ENCODE measurements around the gene MPZL2. TPM values are rescaled to one million over a fixed set of nuclear protein-coding genes. Genes with fewer than 3 reads are reported as not detected.

Gene MPZL2
- total RNA-seq, 2 donors from 2014 or later: 19.7 to 48.5 TPM

GRCh38 chr11:118274186-118274585 is 10.1 kb upstream of the MPZL2 start:
- ATAC-seq (peak; percentile 67), DNase-seq (no peak)
- Histone ChIP-seq H3K27me3 (no peaks in the 10 kb centered on the region), H3K36me3 (replicated peaks in 1 of 2; ENCODE audit: insufficient read depth in 1 of 2, low read depth in 2 of 2) (no peaks in the 10 kb centered on the region), H3K9me3 (no peaks in the 10 kb centered on the region), H3K4me3 (no peak overlapping the region), H3K27ac (peak overlapping the region in 1 of 4 donors; percentile 9), H3K4me1 (peaks cover 12% of the 10 kb centered on the region)
- intact Hi-C loops (cut with DNase I): no loop called here
- TF ChIP-seq CTCF (IDR thresholded peaks at IDR 0.05): no peak
- no peak for TF ChIP-seq POLR2A (IDR thresholded peaks at IDR 0.05)
- WGBS, 2 donors: 20 to 40% methylated on average over 2 of the region's 2 CpGs

GRCh38 chr11:118272001-118272400 is 7.9 kb upstream of the MPZL2 start:
- Histone ChIP-seq H3K4me1 (peaks cover 12% of the 10 kb centered on the region), H3K27me3 (no peaks in the 10 kb centered on the region), H3K27ac (no peak overlapping the region), H3K9me3 (no peaks in the 10 kb centered on the region), H3K4me3 (no peak overlapping the region), H3K36me3 (replicated peaks in 1 of 2; ENCODE audit: insufficient read depth in 1 of 2, low read depth in 2 of 2) (no peaks in the 10 kb centered on the region)
- WGBS, 2 donors: 45 to 46% methylated on average over 2 of the region's 2 CpGs
- DNase-seq (no peak), ATAC-seq (no peak)
- TF ChIP-seq CTCF (IDR thresholded peaks at IDR 0.05): no peak
- TF ChIP-seq POLR2A (IDR thresholded peaks at IDR 0.05): no peak
- intact Hi-C loops (cut with DNase I): no loop called here

GRCh38 chr11:118267486-118267885 is 3.4 kb upstream of the MPZL2 start:
- Histone ChIP-seq H3K4me3 (no peak overlapping the region), H3K27ac (no peak overlapping the region), H3K27me3 (no peaks in the 10 kb centered on the region), H3K9me3 (no peaks in the 10 kb centered on the region), H3K36me3 (replicated peaks in 1 of 2; ENCODE audit: insufficient read depth in 1 of 2, low read depth in 2 of 2) (no peaks in the 10 kb centered on the region), H3K4me1 (peaks cover 27% of the 10 kb centered on the region)
- ATAC-seq: no peak
- intact Hi-C loops (cut with DNase I): no loop called here
- 70 to 73% methylated on average over 4 of the region's 4 CpGs for WGBS, 2 donors
- TF ChIP-seq CTCF (IDR thresholded peaks at IDR 0.05): no peak
- no peak for TF ChIP-seq POLR2A (IDR thresholded peaks at IDR 0.05)
- no peak for DNase-seq

GRCh38 chr11:118265954-118266353 is 1.9 kb upstream of the MPZL2 start:
- ATAC-seq: no peak
- DNase-seq: peak in 2 of 4 donors; percentile 16 to 28
- no peak overlapping the region for H3K4me3 ChIP-seq
- no peak for TF ChIP-seq CTCF (IDR thresholded peaks at IDR 0.05)
- TF ChIP-seq POLR2A (IDR thresholded peaks at IDR 0.05): no peak
- peaks cover 32% of the 10 kb centered on the region for H3K4me1 ChIP-seq
- H3K36me3 ChIP-seq (replicated peaks in 1 of 2; ENCODE audit: insufficient read depth in 1 of 2, low read depth in 2 of 2): no peaks in the 10 kb centered on the region
- intact Hi-C loops (cut with DNase I): no loop called here
- H3K27me3 ChIP-seq: no peaks in the 10 kb centered on the region
- peak overlapping the region in 2 of 4 donors; percentile 1 to 91 for H3K27ac ChIP-seq
- no peaks in the 10 kb centered on the region for H3K9me3 ChIP-seq
- 64 to 75% methylated on average over 1 of the region's 1 CpG for WGBS, 2 donors
